ENCODE data around the gene DPYD.

DPYD gene

DNA sequence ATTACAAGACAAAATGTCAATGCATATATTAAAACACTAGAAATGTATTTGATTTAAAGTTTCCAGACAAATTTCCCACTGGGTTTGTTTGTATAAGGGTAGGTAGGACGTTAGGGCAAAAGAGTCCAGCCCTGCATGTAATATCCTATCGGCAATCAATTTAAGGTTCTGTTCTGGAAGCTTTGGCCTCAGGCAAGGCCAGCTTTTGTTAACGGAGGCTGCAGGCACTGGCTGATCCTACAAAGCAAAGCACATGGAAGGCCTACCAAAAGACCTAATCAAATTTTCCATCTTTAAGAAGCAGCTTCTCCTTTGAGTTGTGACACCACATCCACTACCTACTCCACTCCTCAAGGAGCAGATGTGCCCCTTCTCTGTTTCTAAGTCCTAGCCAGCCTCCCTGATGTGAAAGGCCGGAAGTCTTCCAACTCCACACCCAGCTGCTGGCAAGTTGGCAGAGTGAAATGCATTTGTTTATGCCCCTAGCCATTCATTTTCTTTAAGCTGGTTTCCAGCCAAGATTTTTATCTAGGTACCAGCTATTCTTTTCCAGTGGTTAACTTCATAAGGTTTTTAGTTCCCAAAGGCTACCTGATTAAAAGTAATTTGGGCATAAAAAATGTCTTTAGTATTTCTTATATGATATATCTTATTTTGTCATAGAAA, 746.7 kb downstream of the DPYD start:
- H3K9me3 Mint-ChIP-seq = no peaks in the 10 kb centered on the region
- H3K27ac Mint-ChIP-seq = no peak overlapping the region
- no peak for DNase-seq (ENCODE audit: low spot score in 2 of 2)
- H3K4me3 Mint-ChIP-seq = no peak overlapping the region
- no peaks in the 10 kb centered on the region for H3K4me1 Mint-ChIP-seq
- no peaks in the 10 kb centered on the region for H3K36me3 Mint-ChIP-seq
- H3K27me3 Mint-ChIP-seq = no peaks in the 10 kb centered on the region
- ATAC-seq (ENCODE audit: low read depth) = no peak

GRCh38 chr1:97170300-97170699, 750.5 kb downstream of the DPYD start:
- peaks cover 2% of the 10 kb centered on the region for H3K9me3 Mint-ChIP-seq
- H3K27ac Mint-ChIP-seq = no peak overlapping the region
- H3K36me3 Mint-ChIP-seq = no peaks in the 10 kb centered on the region
- no peaks in the 10 kb centered on the region for H3K4me1 Mint-ChIP-seq
- H3K27me3 Mint-ChIP-seq = no peaks in the 10 kb centered on the region
- DNase-seq (ENCODE audit: low spot score in 2 of 2) = no peak
- no peak for ATAC-seq (ENCODE audit: low read depth)
- no peak overlapping the region for H3K4me3 Mint-ChIP-seq

DNA sequence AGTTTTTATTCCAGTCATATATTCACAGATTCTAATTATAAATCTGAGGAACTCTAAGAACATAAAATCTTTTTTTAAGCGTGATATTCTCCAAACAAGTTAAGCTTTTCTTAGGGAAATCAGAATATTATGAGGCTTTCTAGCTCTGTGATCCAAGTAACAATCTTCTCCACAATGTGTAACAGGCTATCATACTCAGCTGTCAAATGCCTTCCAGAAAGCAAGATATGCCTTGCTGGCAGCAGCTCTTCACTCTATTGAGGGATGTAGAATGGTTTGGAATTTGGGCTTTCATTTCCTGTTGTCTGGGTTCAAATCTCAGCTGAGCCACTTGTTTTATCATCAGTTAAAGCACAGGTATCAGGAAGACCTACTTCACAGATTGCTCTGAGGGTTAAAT, 752.8 kb downstream of the DPYD start:
- Mint-ChIP-seq H3K36me3 (no peaks in the 10 kb centered on the region), H3K4me3 (no peak overlapping the region), H3K9me3 (peaks cover 4% of the 10 kb centered on the region), H3K4me1 (peaks cover 7% of the 10 kb centered on the region), H3K27ac (no peak overlapping the region), H3K27me3 (no peaks in the 10 kb centered on the region)
- DNase-seq (ENCODE audit: low spot score in 2 of 2) (no peak), ATAC-seq (ENCODE audit: low read depth) (no peak)

DNA sequence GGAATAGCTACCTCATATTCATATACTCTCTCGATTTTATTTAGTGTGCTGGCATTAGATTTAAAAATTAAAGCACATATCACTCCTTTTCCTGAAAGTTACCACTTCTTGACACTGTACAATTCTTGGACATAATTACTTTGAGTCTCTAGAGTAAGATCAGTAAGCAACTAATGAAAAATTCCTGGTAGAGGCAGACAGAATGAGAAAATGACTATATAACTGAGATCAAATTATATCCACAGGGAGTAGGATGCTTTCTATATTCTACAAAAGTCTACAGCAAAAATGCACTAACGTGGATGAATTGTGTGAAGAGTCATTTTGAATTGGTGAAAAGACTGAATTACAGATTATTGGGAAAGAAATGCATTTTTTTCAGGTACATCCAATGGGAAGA, 753.6 kb downstream of the DPYD start:
- Mint-ChIP-seq H3K27ac (no peak overlapping the region), H3K36me3 (no peaks in the 10 kb centered on the region), H3K4me3 (no peak overlapping the region), H3K4me1 (peaks cover 7% of the 10 kb centered on the region), H3K27me3 (no peaks in the 10 kb centered on the region), H3K9me3 (peaks cover 4% of the 10 kb centered on the region)
- DNase-seq (ENCODE audit: low spot score in 2 of 2) (no peak), ATAC-seq (ENCODE audit: low read depth) (no peak)

- Mint-ChIP-seq H3K36me3 (no peaks in the 10 kb centered on the region), H3K9me3 (peaks cover 4% of the 10 kb centered on the region), H3K4me3 (no peak overlapping the region), H3K27me3 (no peaks in the 10 kb centered on the region), H3K4me1 (peaks cover 7% of the 10 kb centered on the region), H3K27ac (no peak overlapping the region)
- DNase-seq (ENCODE audit: low spot score in 2 of 2) = no peak
- ATAC-seq (ENCODE audit: low read depth) = no peak
Observed at GRCh38 chr1:97166626-97167025, 754.2 kb downstream of the DPYD start.

GRCh38 chr1:97164276-97164639, 756.6 kb downstream of the DPYD start:
- DNase-seq (ENCODE audit: low spot score in 2 of 2) = no peak
- peaks cover 4% of the 10 kb centered on the region for H3K9me3 Mint-ChIP-seq
- H3K36me3 Mint-ChIP-seq = no peaks in the 10 kb centered on the region
- H3K4me3 Mint-ChIP-seq = no peak overlapping the region
- no peaks in the 10 kb centered on the region for H3K27me3 Mint-ChIP-seq
- H3K4me1 Mint-ChIP-seq = peaks cover 7% of the 10 kb centered on the region
- ATAC-seq (ENCODE audit: low read depth) = peak; percentile 60
- H3K27ac Mint-ChIP-seq = peak overlapping the region; percentile 29

GRCh38 chr1:97163591-97164275, 757.1 kb downstream of the DPYD start:
- no peaks in the 10 kb centered on the region for H3K27me3 Mint-ChIP-seq
- peaks cover 7% of the 10 kb centered on the region for H3K4me1 Mint-ChIP-seq
- H3K4me3 Mint-ChIP-seq = no peak overlapping the region
- peaks cover 4% of the 10 kb centered on the region for H3K9me3 Mint-ChIP-seq
- DNase-seq (ENCODE audit: low spot score in 2 of 2) (no peak), ATAC-seq (ENCODE audit: low read depth) (peak; percentile 24)
- no peaks in the 10 kb centered on the region for H3K36me3 Mint-ChIP-seq
- H3K27ac Mint-ChIP-seq = peak overlapping the region; percentile 29

GRCh38 chr1:97160818-97161217, 760.0 kb downstream of the DPYD start:
- no peaks in the 10 kb centered on the region for H3K36me3 Mint-ChIP-seq
- H3K4me3 Mint-ChIP-seq = no peak overlapping the region
- H3K27ac Mint-ChIP-seq = no peak overlapping the region

GRCh38 chr1:97159342-97159741, 761.5 kb downstream of the DPYD start:
- no peak overlapping the region for H3K27ac Mint-ChIP-seq
- H3K4me1 Mint-ChIP-seq = peaks cover 4% of the 10 kb centered on the region
- no peak for ATAC-seq (ENCODE audit: low read depth)
- H3K9me3 Mint-ChIP-seq = peaks cover under 1% of the 10 kb centered on the region
- no peaks in the 10 kb centered on the region for H3K36me3 Mint-ChIP-seq
- H3K27me3 Mint-ChIP-seq = no peaks in the 10 kb centered on the region
- H3K4me3 Mint-ChIP-seq = no peak overlapping the region
- DNase-seq (ENCODE audit: low spot score in 2 of 2) = no peak

More at GRCh38 chr1:97160818-97161217, 760.0 kb downstream of the DPYD start:
- ATAC-seq (ENCODE audit: low read depth) (no peak), DNase-seq (ENCODE audit: low spot score in 2 of 2) (no peak)
- Mint-ChIP-seq H3K4me1 (peaks cover 7% of the 10 kb centered on the region), H3K9me3 (peaks cover 2% of the 10 kb centered on the region), H3K27me3 (no peaks in the 10 kb centered on the region)

GRCh38 chr1:97158691-97159096, 762.1 kb downstream of the DPYD start:
- no peaks in the 10 kb centered on the region for H3K27me3 Mint-ChIP-seq
- DNase-seq (ENCODE audit: low spot score in 2 of 2) (no peak), ATAC-seq (ENCODE audit: low read depth) (no peak)
- no peaks in the 10 kb centered on the region for H3K4me1 Mint-ChIP-seq
- H3K27ac Mint-ChIP-seq = no peak overlapping the region
- no peaks in the 10 kb centered on the region for H3K9me3 Mint-ChIP-seq
- no peak overlapping the region for H3K4me3 Mint-ChIP-seq
- no peaks in the 10 kb centered on the region for H3K36me3 Mint-ChIP-seq

DNA sequence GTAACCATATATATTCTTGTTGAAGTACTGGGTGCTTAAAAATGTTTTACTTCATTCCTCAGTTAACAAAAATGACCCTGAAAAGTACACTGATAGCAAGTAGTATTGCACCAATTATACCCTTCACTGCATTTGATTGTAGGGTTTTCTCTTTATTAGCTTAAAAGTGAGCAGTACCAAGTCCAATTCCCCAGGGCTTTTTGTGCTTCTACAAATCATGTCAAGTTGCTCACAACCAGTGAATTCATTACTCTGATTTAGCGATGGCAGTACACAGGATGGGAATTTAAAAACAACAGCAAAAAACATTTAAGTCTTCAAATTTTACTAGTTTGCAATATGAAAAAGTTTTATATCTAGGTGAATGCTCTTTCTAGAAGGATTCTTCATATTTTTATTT, 762.8 kb downstream of the DPYD start:
- Mint-ChIP-seq H3K4me1 (no peaks in the 10 kb centered on the region), H3K36me3 (no peaks in the 10 kb centered on the region), H3K27ac (no peak overlapping the region), H3K9me3 (no peaks in the 10 kb centered on the region), H3K27me3 (no peaks in the 10 kb centered on the region), H3K4me3 (no peak overlapping the region)
- DNase-seq (ENCODE audit: low spot score in 2 of 2) = no peak
- ATAC-seq (ENCODE audit: low read depth) = no peak

DNA sequence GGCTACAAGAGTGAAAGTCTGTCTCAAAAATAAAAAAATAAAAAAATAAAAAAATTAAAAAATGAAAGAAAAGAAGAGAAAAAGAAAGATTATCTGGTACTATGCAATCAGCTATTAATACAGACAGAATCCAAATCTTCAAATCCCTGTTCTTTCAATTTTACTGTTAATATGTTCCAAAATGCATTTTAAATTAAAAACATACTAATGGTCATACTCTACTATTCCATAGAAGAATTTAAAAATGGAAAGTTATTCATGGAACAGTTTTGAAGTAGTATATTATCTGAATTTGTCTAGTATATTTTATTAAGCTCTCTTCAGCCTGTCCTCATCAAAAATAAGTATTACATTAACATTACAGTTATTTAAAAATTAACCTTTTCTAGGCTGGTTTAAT, 769.2 kb downstream of the DPYD start:
- Mint-ChIP-seq H3K27ac (no peak overlapping the region), H3K9me3 (no peaks in the 10 kb centered on the region), H3K4me1 (no peaks in the 10 kb centered on the region), H3K36me3 (no peaks in the 10 kb centered on the region), H3K4me3 (no peak overlapping the region), H3K27me3 (no peaks in the 10 kb centered on the region)
- no peak for ATAC-seq (ENCODE audit: low read depth)
- DNase-seq (ENCODE audit: low spot score in 2 of 2) = no peak

DNA sequence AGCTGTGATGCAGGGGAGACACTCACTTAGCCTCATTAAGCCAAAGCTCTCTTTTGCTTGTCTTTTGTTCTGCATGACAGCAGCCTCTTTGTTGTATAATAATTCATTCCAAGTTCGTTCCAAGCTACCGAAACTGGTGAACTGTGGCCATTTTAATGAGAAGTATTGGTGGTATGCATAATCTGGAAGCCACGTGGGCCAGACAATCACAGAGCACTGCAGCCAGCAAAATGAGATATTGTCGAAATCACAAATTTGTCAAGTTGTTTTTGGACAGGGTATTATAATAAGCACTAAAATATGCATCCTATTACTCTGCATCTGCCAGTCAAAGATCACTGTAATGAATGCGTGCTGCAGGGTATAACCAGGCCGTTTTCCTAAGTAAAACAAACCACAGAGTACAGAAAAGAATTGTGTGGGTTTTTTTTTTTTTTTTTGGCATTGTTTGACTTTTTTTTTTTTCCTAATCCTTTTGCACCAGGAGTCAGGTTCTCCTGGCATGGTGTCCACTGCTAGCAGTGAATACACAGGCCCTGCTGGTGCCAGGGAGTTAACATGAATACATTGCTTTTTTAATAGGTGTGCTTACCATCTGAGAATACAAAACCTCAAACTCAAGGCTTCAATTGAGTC, 775.4 kb downstream of the DPYD start:
- Mint-ChIP-seq H3K9me3 (no peaks in the 10 kb centered on the region), H3K36me3 (no peaks in the 10 kb centered on the region), H3K27ac (no peak overlapping the region), H3K4me3 (no peak overlapping the region), H3K27me3 (no peaks in the 10 kb centered on the region), H3K4me1 (no peaks in the 10 kb centered on the region)
- DNase-seq (ENCODE audit: low spot score in 2 of 2) (no peak), ATAC-seq (ENCODE audit: low read depth) (no peak)

- H3K4me1 Mint-ChIP-seq = no peaks in the 10 kb centered on the region
- H3K4me3 Mint-ChIP-seq = no peak overlapping the region
- DNase-seq (ENCODE audit: low spot score in 2 of 2) (no peak), ATAC-seq (ENCODE audit: low read depth) (no peak)
- no peaks in the 10 kb centered on the region for H3K36me3 Mint-ChIP-seq
- no peaks in the 10 kb centered on the region for H3K27me3 Mint-ChIP-seq
- no peaks in the 10 kb centered on the region for H3K9me3 Mint-ChIP-seq
- H3K27ac Mint-ChIP-seq = no peak overlapping the region
Observed at GRCh38 chr1:97144527-97144926, 776.3 kb downstream of the DPYD start.
